Smooth muscle cell (in vitro differentiated cells): ENCODE results near the gene AKR7A3. TPM values are rescaled to one million over a fixed set of nuclear protein-coding genes. Genes with fewer than 3 reads are reported as not detected.

Experiments used
- DNase-seq: peaks from one replicate; lab custom pipeline; 2025; ENCODE audit not compliant: unreplicated experiment; lab: John Stamatoyannopoulos, UW
- H2AFZ ChIP-seq: fragments of 200-600 bp; sonication (generic); 2 replicates; pipeline ENCODE4 v1.6.0; 2016; ENCODE audit warnings: antibody characterized with exemption, low read depth, mild to moderate bottlenecking
- H3F3A ChIP-seq: fragments of 200-600 bp; sonication (generic); 2 replicates; pipeline ENCODE4 v1.6.0; 2017; ENCODE audit warnings: antibody characterized with exemption, low read depth
- H3K27ac ChIP-seq: fragments of 200-600 bp; sonication (generic); 2 replicates; pipeline ENCODE4 v1.5.1; 2016; ENCODE audit warnings: low read depth, mild to moderate bottlenecking
- H3K27me3 ChIP-seq: fragments of 200-600 bp; sonication (generic); 2 replicates; pipeline ENCODE4 v1.6.1; 2016; ENCODE audit warnings: low read depth, mild to moderate bottlenecking
- H3K36me3 ChIP-seq: fragments of 200-600 bp; sonication (generic); 2 replicates; pipeline ENCODE4 v1.5.1; 2016; ENCODE audit warnings: low read depth
- H3K4me1 ChIP-seq: fragments of 200-600 bp; sonication (generic); 2 replicates; pipeline ENCODE4 v1.5.1; 2016; ENCODE audit warnings: low read depth
- H3K4me2 ChIP-seq: fragments of 200-600 bp; sonication (generic); 2 replicates; pipeline ENCODE4 v1.6.0; 2016; ENCODE audit warnings: mild to moderate bottlenecking
- H3K4me3 ChIP-seq: fragments of 200-600 bp; sonication (generic); 2 replicates; pipeline ENCODE4 v1.5.1; 2016; ENCODE audit warnings: mild to moderate bottlenecking
- H3K79me2 ChIP-seq: fragments of 200-600 bp; sonication (generic); 2 replicates; pipeline ENCODE4 v1.6.0; 2016; ENCODE audit warnings: low read depth, mild to moderate bottlenecking
- H3K9ac ChIP-seq: fragments of 200-600 bp; sonication (generic); 2 replicates; pipeline ENCODE4 v1.6.0; 2016; ENCODE audit warnings: low read depth
- H3K9me3 ChIP-seq: fragments of 200-600 bp; sonication (generic); replicated peaks from 2 replicates; pipeline ENCODE4 v1.5.1; 2016; ENCODE audit warnings: low read depth
- H4K20me1 ChIP-seq: fragments of 200-600 bp; sonication (generic); 2 replicates; pipeline ENCODE4 v1.6.0; 2016; ENCODE audit warnings: low read depth
- CTCF ChIP-seq: fragments of 200-600 bp; sonication (generic); IDR thresholded peaks from 2 replicates; pipeline ENCODE4 v1.5.1; 2017; ENCODE audit warnings: borderline replicate concordance, mild to moderate bottlenecking, antibody characterized with exemption; ENCODE audit not compliant: insufficient read depth, poor library complexity, severe bottlenecking
- WGBS: methylation state at CpG from one replicate; pipeline ENCODE4 v1.1.7; 2016; ENCODE audit warnings: low lambda C conversion rate; 5-methylcytosine and 5-hydroxymethylcytosine counted together
- polyA plus RNA-seq: library from polyadenylated mRNA; unstranded; fragments of >200 nt; fragmentation: Nextera tagmentation; extraction: Ambion mirVana; gene quantifications from 2 replicates; pipeline ENCODE4 v1.2.1, GENCODE V29; 2016
- total RNA-seq: library from RNA; depleted of rRNA; stranded (reverse); fragments of >200 nt; gene quantifications from 2 replicates; pipeline ENCODE4 v1.2.3, GENCODE V29; 2014

The AKR7A3 gene
- total and polyA plus RNA-seq, 2 experiments from 2014 or later: 0.62 to 0.85 TPM

GRCh38 chr1:19321071-19321470, 32.5 kb upstream of the AKR7A3 start:
- Histone ChIP-seq H3K27me3 (no peaks in the 10 kb centered on the region), H3K9me3 (no peaks in the 10 kb centered on the region), H3K4me2 (no peak overlapping the region), H4K20me1 (peaks cover 21% of the 10 kb centered on the region), H3K4me3 (no peak overlapping the region), H3K79me2 (no peaks in the 10 kb centered on the region), H3K27ac (no peak overlapping the region), H2AFZ (no peak overlapping the region), H3K36me3 (no peaks in the 10 kb centered on the region), H3F3A (no peaks in the 10 kb centered on the region), H3K4me1 (no peaks in the 10 kb centered on the region), H3K9ac (no peak overlapping the region)
- DNase-seq: no peak
- 89% methylated on average over 3 of the region's 3 CpGs for WGBS
- TF ChIP-seq CTCF: no peak

- no peak for DNase-seq
- TF ChIP-seq CTCF: no peak
- no peak overlapping the region for H3K9ac ChIP-seq
- H3K4me1 ChIP-seq: no peaks in the 10 kb centered on the region
- H2AFZ ChIP-seq: no peak overlapping the region
- H3K4me2 ChIP-seq: no peak overlapping the region
- H3K36me3 ChIP-seq: no peaks in the 10 kb centered on the region
- H3K27ac ChIP-seq: no peak overlapping the region
- peaks cover 21% of the 10 kb centered on the region for H4K20me1 ChIP-seq
- H3K9me3 ChIP-seq: no peaks in the 10 kb centered on the region
- no peaks in the 10 kb centered on the region for H3F3A ChIP-seq
- no peaks in the 10 kb centered on the region for H3K79me2 ChIP-seq
- H3K4me3 ChIP-seq: no peak overlapping the region
- H3K27me3 ChIP-seq: no peaks in the 10 kb centered on the region
- WGBS: 97% methylated on average over 3 of the region's 3 CpGs
Observed at GRCh38 chr1:19319196-19319595, 30.6 kb upstream of the AKR7A3 start.

GRCh38 chr1:19317126-19317910, 28.7 kb upstream of the AKR7A3 start:
- H4K20me1 ChIP-seq: peaks cover 26% of the 10 kb centered on the region
- H3K4me2 ChIP-seq: no peak overlapping the region
- WGBS: 83% methylated on average over 13 of the region's 13 CpGs
- TF ChIP-seq CTCF: no peak
- H3K9me3 ChIP-seq: no peaks in the 10 kb centered on the region
- H3K27me3 ChIP-seq: no peaks in the 10 kb centered on the region
- DNase-seq: no peak
- no peak overlapping the region for H2AFZ ChIP-seq
- no peaks in the 10 kb centered on the region for H3K79me2 ChIP-seq
- no peak overlapping the region for H3K9ac ChIP-seq
- no peaks in the 10 kb centered on the region for H3K4me1 ChIP-seq
- H3K27ac ChIP-seq: no peak overlapping the region
- no peaks in the 10 kb centered on the region for H3K36me3 ChIP-seq
- no peak overlapping the region for H3K4me3 ChIP-seq
- no peaks in the 10 kb centered on the region for H3F3A ChIP-seq
